Right lobe of liver (tissue), 6 donors: ENCODE results near the gene BCR. TPM values are rescaled to one million over a fixed set of nuclear protein-coding genes. Genes with fewer than 3 reads are reported as not detected.
A peak's percentile ranks its signal among the peaks of the same experiment; 100 is the strongest.

ENCODE experiments used
- ATAC-seq, 4 donors: fragments of 200-7000 bp; cut with Tn5 transposase; one replicate each; pipeline ENCODE4 v1.9.1; 2020; ENCODE audit warnings: mild to moderate bottlenecking in 4 of 4, moderate library complexity in 4 of 4
- DNase-seq, 3 donors: peaks; one replicate each; pipeline ENCODE4 v3.0.0-alpha.2; 2020
- H3K27ac ChIP-seq, 3 donors: fragments of 200-600 bp; one replicate each; pipeline ENCODE4 v1.8.0; 2022
- H3K27me3 ChIP-seq, 2 donors: fragments of 200-600 bp; one replicate each; pipeline ENCODE4 v1.8.0; 2022
- H3K36me3 ChIP-seq, 4 donors: fragments of 200-600 bp; sonication (generic) in 1 of 4; one replicate each; pipeline versions ENCODE4 v1.5.1 to v1.8.0; 2017 to 2022; ENCODE audit warnings: control low read depth in 1 of 4
- H3K4me1 ChIP-seq, 4 donors: fragments of 200-600 bp; sonication (generic) in 1 of 4; one replicate each; pipeline versions ENCODE4 v1.5.1 to v1.8.0; 2017 to 2022; ENCODE audit warnings: control low read depth in 1 of 4
- H3K4me3 ChIP-seq, 3 donors: fragments of 200-600 bp; one replicate each; pipeline ENCODE4 v1.8.0; 2022
- H3K9me3 ChIP-seq, 4 donors: fragments of 200-600 bp; sonication (generic) in 1 of 4; one replicate each; pipeline versions ENCODE4 v1.5.1 to v1.8.0; 2017 to 2022; ENCODE audit warnings: control low read depth in 1 of 4
- CTCF ChIP-seq, 4 donors: fragments of 200-600 bp in 3 of 4; fragments of 450-650 bp in 1 of 4; IDR thresholded peaks; one replicate each; pipeline versions ENCODE4 v1.5.1 to v1.8.0; 2016 to 2022; ENCODE audit warnings: antibody characterized with exemption in 4 of 4, mild to moderate bottlenecking in 2 of 4
- POLR2A ChIP-seq: fragments of 450-650 bp; IDR thresholded peaks from one replicate; pipeline ENCODE4 v1.6.1; 2017; ENCODE audit warnings: antibody characterized with exemption, mild to moderate bottlenecking
- WGBS: methylation state at CpG from one replicate; pipeline ENCODE4 v1.1.6; 2018; ENCODE audit warnings: low coverage, low lambda C conversion rate; ENCODE audit not compliant: insufficient coverage; ENCODE audit errors: missing lambda C conversion rate; 5-methylcytosine and 5-hydroxymethylcytosine counted together
- intact Hi-C, 2 donors: fragments of 100-400 bp; cut with DNase I; formaldehyde crosslinking; loops; one replicate each; pipeline versions ENCODE4 v1.11.2 to v1.14.1; 2022
- total RNA-seq, 6 experiments: library from RNA; depleted of rRNA in 2 of 6; stranded (reverse); fragments of >200 nt in 2 of 6; fragmentation: NEBNext Ultra II Directional in 3 of 6; extraction: Animal tissue kit (Norgen Biotek cat#: 25700) in 3 of 6; gene quantifications; one replicate each; pipeline versions ENCODE4 v1.1.0 to v1.2.4, GENCODE V29; 2016 to 2023
- donor health status: DM: no; HTN: yes; CAD: no.
- donor health status: DM: no; HTN: no; CAD: no.
- donor health status: DM: no; HTN: no; CAD: no.
- donor health status: DM: no; HTN: yes; CAD: no.
- donor health status: DM: no; HTN: yes; CAD: no.

The BCR gene
- total RNA-seq, 6 experiments from 2014 or later, result 22.7 to 28.8 (median 24.3) TPM

- H3K9me3 ChIP-seq, result no peaks in the 10 kb centered on the region
- H3K27me3 ChIP-seq, result no peaks in the 10 kb centered on the region
- DNase-seq (no peak), ATAC-seq (no peak)
- H3K36me3 ChIP-seq, result no peaks in the 10 kb centered on the region
- intact Hi-C loops, result no loop called here
- 84% methylated on average over 6 of the region's 7 CpGs for WGBS
- peaks cover 0 to 6% (median 0%) of the 10 kb centered on the region in 4 donors for H3K4me1 ChIP-seq
- no peak for TF ChIP-seq POLR2A
- TF ChIP-seq CTCF (IDR thresholded peaks at IDR 0.05), result no peak
- no peak overlapping the region for H3K4me3 ChIP-seq
- H3K27ac ChIP-seq, result no peak overlapping the region
Observed at GRCh38 chr22:23153994-23154393, 26.3 kb upstream of the BCR start.

GRCh38 chr22:23154461-23154860 lies 25.8 kb upstream of the BCR start:
- 100% methylated on average over 2 of the region's 5 CpGs for WGBS
- DNase-seq (no peak), ATAC-seq (no peak)
- Histone ChIP-seq H3K4me1 (peaks cover 0 to 6% (median 0%) of the 10 kb centered on the region in 4 donors), H3K36me3 (no peaks in the 10 kb centered on the region), H3K9me3 (no peaks in the 10 kb centered on the region), H3K4me3 (no peak overlapping the region), H3K27me3 (no peaks in the 10 kb centered on the region), H3K27ac (no peak overlapping the region)
- TF ChIP-seq CTCF (IDR thresholded peaks at IDR 0.05), result no peak
- intact Hi-C loops, result no loop called here

- no peak overlapping the region for H3K4me3 ChIP-seq
- no peak for DNase-seq
- peaks cover 0 to 6% (median 0%) of the 10 kb centered on the region in 4 donors for H3K4me1 ChIP-seq
- H3K27ac ChIP-seq, result no peak overlapping the region
- TF ChIP-seq POLR2A (no peak), CTCF (IDR thresholded peaks at IDR 0.05) (no peak)
- no peak for ATAC-seq
- intact Hi-C loops, result no loop called here
- no peaks in the 10 kb centered on the region for H3K36me3 ChIP-seq
- WGBS, result 89% methylated on average over 3 of the region's 3 CpGs
- no peaks in the 10 kb centered on the region for H3K9me3 ChIP-seq
- H3K27me3 ChIP-seq, result no peaks in the 10 kb centered on the region
Observed at GRCh38 chr22:23155143-23155542, 25.2 kb upstream of the BCR start.

GRCh38 chr22:23155831-23156230 lies 24.5 kb upstream of the BCR start:
- intact Hi-C loops, result no loop called here
- ATAC-seq (no peak), DNase-seq (peak in 1 of 3 donors; percentile 39)
- TF ChIP-seq POLR2A, result no peak
- TF ChIP-seq CTCF (IDR thresholded peaks at IDR 0.05), result no peak
- Histone ChIP-seq H3K4me1 (peaks cover 0 to 6% (median 0%) of the 10 kb centered on the region in 4 donors), H3K27me3 (no peaks in the 10 kb centered on the region), H3K4me3 (no peak overlapping the region), H3K27ac (no peak overlapping the region), H3K9me3 (no peaks in the 10 kb centered on the region), H3K36me3 (no peaks in the 10 kb centered on the region)
- WGBS, result 92% methylated on average over 7 of the region's 9 CpGs

GRCh38 chr22:23156286-23156685 lies 24.0 kb upstream of the BCR start:
- TF ChIP-seq CTCF (IDR thresholded peaks at IDR 0.05), result no peak
- no peak for TF ChIP-seq POLR2A
- 32% methylated on average over 5 of the region's 8 CpGs for WGBS
- no peaks in the 10 kb centered on the region for H3K36me3 ChIP-seq
- peak in 1 of 3 donors; percentile 24 for DNase-seq
- H3K27me3 ChIP-seq, result no peaks in the 10 kb centered on the region
- H3K9me3 ChIP-seq, result no peaks in the 10 kb centered on the region
- H3K4me1 ChIP-seq, result peaks cover 0 to 6% (median 0%) of the 10 kb centered on the region in 4 donors
- intact Hi-C loops, result no loop called here
- H3K4me3 ChIP-seq, result no peak overlapping the region
- no peak overlapping the region for H3K27ac ChIP-seq
- ATAC-seq, result no peak
